Nucleus accumbens (tissue), 56 donors: ENCODE data around the gene ADAM33.

Source experiments
- DNase-seq, 56 donors: peaks; one replicate each; lab custom pipeline; 2025; lab: John Stamatoyannopoulos, UW

ADAM33 gene

GRCh38 chr20:3652676-3653596 lies 28.9 kb downstream of the ADAM33 start:
- DNase-seq, result no peak

GRCh38 chr20:3652221-3652620 lies 29.6 kb downstream of the ADAM33 start:
- DNase-seq, result no peak

- no peak for DNase-seq
These were observed 30.4 kb downstream of the ADAM33 start for GRCh38 chr20:3651204-3651962.

DNA sequence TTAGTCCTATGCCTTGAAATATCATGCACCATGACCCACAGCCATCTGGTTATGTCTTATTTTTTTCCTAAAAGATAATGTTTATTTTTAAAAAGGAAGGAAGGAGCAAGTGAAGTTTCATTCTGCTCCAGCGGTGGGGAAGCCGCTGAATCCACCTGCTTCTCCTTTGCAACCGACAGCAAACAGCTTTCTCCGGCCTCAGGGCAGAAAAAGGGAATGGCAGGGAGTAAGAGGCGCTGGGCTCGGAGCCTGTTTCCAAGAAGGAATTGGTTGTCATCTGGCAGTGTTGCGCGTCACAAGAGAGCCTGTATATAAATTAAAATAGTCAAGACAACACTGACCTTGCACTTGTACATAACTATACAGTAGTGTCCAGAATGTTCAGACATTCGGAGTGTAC lies 32.9 kb downstream of the ADAM33 start:
- no peak for DNase-seq

DNA sequence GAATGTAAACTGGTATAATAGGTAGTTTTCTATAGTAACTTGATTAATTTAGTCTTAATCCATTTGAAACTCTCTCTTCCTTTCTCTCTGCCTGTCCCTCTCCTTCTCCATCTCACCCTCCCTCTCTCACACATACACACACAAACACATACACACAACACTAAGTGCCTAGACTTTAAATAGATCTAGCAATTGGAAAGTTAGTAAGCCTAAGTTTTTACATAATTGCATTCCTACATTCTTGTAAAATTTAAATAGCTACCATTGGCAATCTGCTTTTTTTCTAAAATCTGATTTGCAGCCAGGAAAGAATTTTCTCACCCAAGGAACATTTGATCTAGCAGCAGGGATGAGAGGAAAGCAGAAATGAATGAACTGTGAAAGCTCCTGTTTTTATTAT lies 34.3 kb downstream of the ADAM33 start:
- DNase-seq, result no peak

DNA sequence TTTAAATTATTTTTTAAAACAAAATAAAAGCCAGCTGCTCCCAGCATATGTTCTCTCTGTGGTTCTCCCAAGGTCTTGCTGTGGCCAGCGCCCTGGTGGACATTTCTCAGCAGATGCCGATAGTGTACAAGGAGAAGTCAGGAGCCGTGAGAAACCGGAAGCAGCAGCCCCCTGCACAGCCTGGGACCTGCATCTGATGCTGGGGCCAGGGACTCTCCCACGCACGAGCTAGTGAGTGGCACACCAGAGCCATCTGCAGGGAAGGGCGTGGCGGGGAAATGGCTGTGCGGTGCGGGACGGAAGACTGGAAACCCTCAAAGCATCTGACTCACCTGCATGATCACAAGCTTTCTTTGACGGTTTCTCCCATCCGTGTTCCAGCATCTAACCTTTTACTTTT lies 35.2 kb downstream of the ADAM33 start:
- no peak for DNase-seq

GRCh38 chr20:3646067-3646440 lies 35.8 kb downstream of the ADAM33 start:
- no peak for DNase-seq

DNA sequence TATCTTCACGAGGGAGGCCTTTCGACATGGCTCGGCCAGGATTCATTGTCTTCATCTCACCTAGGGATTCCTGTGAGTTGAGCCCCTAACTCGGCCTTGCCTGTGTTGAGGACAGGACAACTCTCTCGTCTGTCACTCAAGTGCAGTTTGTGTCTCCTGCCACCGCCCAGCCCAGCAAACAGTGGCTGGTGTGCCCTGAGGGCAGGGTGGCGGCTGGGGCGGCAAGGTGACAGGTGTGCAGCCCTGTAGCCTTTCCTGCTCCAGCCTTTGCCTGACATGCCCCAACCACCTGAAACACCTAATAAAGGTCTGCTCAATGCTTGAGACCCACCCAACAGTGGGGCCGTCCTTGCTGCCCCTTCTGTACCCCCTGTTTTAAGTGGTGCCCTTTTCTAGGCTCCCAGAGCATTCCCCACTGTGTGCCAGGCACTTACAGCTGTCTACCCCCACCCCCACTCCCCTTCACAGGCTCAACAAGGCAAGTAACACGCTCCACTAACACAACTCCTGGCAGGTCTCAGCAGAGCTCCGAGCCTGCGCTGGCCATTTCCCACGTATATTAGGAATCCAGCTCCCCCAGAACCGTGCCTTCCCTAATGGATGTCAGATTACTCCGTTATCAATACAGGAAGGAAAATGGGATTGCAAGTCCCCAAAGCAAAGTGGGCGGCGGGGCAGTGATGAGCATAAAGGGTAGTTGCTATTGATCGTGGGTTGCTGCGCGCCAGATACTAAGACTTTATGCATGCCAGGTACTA lies 36.3 kb downstream of the ADAM33 start:
- no peak for DNase-seq

GRCh38 chr20:3640259-3640658 lies 41.6 kb downstream of the ADAM33 start:
- DNase-seq, result no peak

DNA sequence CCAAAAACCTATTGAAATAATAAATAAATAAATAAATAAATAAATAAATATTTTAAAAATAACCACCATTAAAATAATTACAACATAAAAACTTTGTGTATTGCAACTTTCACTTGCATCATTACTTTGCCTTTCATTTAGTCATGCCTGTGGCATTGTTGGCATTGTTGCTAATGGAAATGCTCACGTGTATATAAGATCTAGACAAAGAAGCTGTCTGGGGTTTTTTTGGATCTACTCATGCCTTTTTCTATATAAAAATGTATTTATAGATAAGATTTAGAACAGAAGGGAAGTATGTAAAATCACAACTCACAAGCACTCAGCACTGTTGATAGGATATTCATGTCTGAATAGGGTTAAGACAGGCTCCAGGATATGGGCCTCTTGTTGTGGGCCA lies 46.5 kb downstream of the ADAM33 start:
- DNase-seq, result no peak

DNA sequence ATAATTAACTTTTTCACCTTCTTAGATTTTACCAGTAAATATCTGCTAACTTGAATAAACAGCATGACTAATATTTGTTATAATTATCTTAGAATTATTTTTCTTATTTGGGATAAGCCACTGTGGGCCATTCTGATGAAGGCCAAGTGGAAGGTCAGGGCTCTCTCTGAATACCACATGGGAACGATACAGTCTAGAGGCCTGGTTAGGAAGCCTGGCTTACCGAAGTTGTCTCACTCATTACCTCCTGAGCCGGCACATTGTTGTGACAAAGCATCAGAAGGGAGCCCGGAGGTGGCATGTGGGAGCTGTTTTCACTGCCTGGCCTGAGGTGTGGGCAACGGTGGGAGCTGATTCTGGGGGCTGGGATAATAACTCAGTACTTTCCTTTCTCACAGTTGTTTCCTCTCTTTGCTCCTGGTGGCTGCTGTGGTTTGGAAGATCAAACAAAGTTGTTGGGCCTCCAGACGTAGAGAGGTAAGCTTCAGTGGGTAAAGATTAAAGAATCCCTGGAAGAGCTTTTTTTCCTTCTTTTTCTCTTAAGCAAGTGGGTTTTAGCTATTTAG lies 47.8 kb downstream of the ADAM33 start:
- DNase-seq, result no peak

DNA sequence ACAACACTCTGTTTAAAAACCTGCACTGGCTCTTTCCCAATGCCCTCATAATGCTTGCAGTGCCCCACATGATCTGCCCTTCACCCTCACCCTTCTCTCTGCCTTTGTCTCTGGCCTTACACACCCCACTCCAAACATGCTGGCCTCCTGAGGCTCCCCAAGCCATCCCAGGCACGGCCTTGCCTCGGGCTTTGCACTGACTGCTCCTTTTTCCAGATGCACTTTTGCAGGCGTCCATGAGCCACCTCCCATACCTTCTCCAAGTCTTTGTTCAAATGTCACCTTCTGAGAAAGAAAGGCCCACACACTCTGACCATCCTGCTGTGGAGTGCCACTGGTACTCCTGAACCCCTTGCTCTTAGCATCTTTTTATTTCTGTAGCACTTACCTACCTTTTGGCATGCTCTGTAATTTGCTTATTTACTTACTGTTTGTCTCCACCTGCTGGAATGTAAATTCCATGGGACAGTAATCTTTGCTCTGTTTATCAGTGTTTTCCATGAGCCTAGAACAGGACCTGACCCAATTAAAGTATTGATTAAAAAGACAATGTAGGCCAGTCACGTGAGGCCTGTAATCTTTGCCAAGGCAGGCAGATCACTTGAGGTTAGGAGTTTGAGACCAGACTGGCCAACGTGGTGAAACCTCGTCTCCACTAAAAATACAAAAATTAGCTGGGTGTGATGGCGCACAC lies 49.4 kb downstream of the ADAM33 start:
- no peak for DNase-seq

DNA sequence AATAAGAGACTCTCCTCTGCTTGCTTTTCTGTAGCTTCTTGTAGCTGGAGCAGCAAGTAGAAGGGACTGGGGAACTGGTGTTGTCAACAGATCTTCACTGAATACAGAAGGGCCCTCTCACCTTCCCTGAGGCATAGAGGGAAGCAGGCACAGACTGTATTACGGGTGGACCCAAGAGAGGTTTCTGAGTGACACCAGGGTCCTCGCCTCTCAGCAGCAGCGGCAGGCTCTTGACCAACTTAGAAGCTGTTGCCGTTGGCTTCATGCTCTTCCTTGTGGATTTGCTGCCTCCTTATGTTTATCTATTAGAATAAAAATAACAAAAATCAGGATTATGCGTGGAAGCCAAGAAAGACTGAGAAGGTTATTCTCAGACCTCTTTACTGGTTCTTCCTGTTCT lies 50.3 kb downstream of the ADAM33 start:
- DNase-seq, result no peak

DNA sequence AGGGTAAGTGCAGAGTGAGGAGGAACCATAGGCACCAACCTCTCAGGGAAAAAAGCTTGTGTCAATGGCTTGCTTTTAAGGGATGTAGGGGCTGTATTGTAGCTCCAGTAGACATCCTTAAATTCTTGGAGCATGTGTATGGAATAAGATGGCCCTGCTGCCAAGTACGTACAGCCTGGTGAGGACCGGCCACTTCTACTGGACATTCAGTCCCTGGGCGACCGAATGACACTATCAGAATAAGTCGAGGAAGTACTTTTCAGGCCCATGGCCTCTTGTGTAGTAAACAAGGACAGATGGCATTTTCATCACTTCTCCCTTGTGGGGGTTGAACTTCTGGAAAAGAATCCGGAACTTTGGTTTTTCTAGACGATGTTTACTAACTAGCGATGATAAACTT lies 51.4 kb downstream of the ADAM33 start:
- no peak for DNase-seq

DNA sequence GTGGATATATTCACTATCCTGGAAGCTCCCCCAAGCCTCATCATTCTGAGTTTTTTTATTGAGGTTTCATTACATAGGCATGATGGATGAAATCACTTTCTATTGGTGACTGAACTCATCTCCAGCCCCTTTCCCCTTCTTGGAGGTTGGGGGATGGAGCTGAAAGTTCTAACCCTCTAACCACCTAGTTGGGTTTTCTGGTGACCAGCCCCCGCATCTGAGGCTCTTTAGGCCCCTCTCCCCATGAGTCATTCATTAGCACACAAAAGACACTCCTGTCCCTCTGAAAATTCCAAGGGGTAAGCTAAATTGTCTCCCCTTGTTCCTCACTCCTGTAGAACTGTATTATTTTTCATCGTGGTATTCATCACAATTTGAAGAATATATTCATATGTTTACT lies 51.9 kb downstream of the ADAM33 start:
- DNase-seq, result no peak

GRCh38 chr20:3628502-3629314 lies 53.1 kb downstream of the ADAM33 start:
- DNase-seq, result no peak

DNA sequence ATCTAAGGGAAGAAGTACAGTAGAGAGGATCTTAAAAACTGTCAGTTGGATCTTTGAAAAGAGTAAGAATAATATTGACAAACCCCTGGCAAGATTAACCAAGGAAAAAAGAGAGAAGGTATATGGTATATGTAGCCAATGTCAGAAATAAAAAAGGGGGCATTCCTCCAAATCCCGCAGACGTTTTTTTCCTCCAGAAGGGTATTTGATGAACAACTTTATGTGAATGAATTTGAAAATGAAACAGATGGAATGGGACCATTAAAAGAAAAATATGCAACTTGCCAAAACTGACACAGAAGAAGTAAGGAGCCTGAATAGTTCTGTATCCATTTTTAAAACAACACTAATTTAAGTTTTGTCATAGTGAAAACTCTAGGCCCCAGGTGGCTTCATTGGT lies 54.3 kb downstream of the ADAM33 start:
- DNase-seq, result no peak

GRCh38 chr20:3622406-3622805 lies 59.4 kb downstream of the ADAM33 start:
- no peak for DNase-seq

DNA sequence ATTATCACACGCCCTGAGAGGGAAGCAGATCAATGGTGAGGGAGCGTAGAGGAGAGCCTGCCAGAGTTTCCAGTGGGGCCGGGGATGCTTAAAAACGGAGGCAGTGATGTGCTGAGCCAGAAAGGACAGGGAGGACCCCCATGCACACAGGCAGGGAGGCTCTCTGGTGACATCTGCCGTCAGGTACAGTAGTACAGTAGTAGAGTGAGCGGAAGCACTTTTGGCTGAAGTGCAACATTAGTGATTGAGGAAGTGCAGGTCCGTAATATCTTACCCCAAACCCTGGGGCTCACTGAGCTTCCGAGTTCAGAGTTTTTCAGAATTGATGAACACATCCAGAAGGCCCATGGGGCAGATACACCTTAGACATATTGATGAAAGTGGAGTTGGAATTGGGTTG lies 60.7 kb downstream of the ADAM33 start:
- DNase-seq, result no peak
